Esophagus squamous epithelium (tissue), 5 donors: ENCODE data around the gene ASB11. TPM values are rescaled to one million over a fixed set of nuclear protein-coding genes. Genes with fewer than 3 reads are reported as not detected.
A peak's percentile ranks its signal among the peaks of the same experiment; 100 is the strongest.
"Not testable (repeated sequence)": the region's sequence is repeated elsewhere in the genome, so short reads cannot be mapped to it uniquely, and the experiment has no call there.

Experiments used
- DNase-seq: peaks from one replicate; lab custom pipeline; 2025; lab: John Stamatoyannopoulos, UW
- H3K27ac ChIP-seq, 4 donors: fragments of 200-600 bp; sonication (generic); one replicate each; pipeline ENCODE4 v1.5.1; 2016 to 2019; ENCODE audit warnings: mild to moderate bottlenecking in 1 of 4
- H3K27me3 ChIP-seq, 4 donors: fragments of 200-600 bp; sonication (generic); 1 replicate in 3 of 4; 2 replicates in 1 of 4; pipeline versions ENCODE4 v1.5.1 to v1.6.0; 2017 to 2021; ENCODE audit warnings: antibody characterized with exemption in 1 of 4
- H3K36me3 ChIP-seq, 3 donors: fragments of 200-600 bp; sonication (generic); one replicate each; pipeline ENCODE4 v1.5.1; 2016 to 2019
- H3K4me1 ChIP-seq, 3 donors: fragments of 200-600 bp; sonication (generic); one replicate each; pipeline ENCODE4 v1.5.1; 2017 to 2019
- H3K4me3 ChIP-seq, 4 donors: fragments of 200-600 bp; sonication (generic); 1 replicate in 3 of 4; 2 replicates in 1 of 4; pipeline ENCODE4 v1.5.1; 2016 to 2019; ENCODE audit warnings: mild to moderate bottlenecking in 2 of 4, moderate library complexity in 1 of 4
- H3K9me3 ChIP-seq, 3 donors: fragments of 200-600 bp; sonication (generic); one replicate each; pipeline ENCODE4 v1.5.1; 2016 to 2019
- POLR2A ChIP-seq, 4 donors: fragments of 450-650 bp; IDR thresholded peaks; one replicate each; pipeline ENCODE4 v1.6.1; 2017; ENCODE audit warnings: antibody characterized with exemption in 4 of 4, mild to moderate bottlenecking in 4 of 4, moderate library complexity in 3 of 4
- WGBS, 2 donors: methylation state at CpG; one replicate each; pipeline ENCODE4 v1.1.5; 2018; 5-methylcytosine and 5-hydroxymethylcytosine counted together
- intact Hi-C: fragments of 100-400 bp; cut with DNase I; formaldehyde crosslinking; loops from one replicate; pipeline ENCODE4 v1.15.0; 2022
- total RNA-seq, 4 donors: library from RNA; depleted of rRNA; stranded (reverse); fragments of >200 nt; gene quantifications; one replicate each; pipeline ENCODE4 v1.1.0, GENCODE V29; 2016
- TF ChIP-seq, protein P1 (sequence below), 6 experiments: fragments of 450-650 bp in 4 of 6; fragments of 200-600 bp in 2 of 6; sonication (generic) in 2 of 6; IDR thresholded peaks; one replicate each; pipeline ENCODE4 v1.5.1; 2016 to 2019; ENCODE audit warnings: antibody characterized with exemption in 6 of 6, mild to moderate bottlenecking in 4 of 6, moderate library complexity in 4 of 6
- donor health status: DM: yes; HTN: yes; CAD: no.

ASB11 gene
- total RNA-seq, 4 donors from 2014 or later, result not detected

DNA sequence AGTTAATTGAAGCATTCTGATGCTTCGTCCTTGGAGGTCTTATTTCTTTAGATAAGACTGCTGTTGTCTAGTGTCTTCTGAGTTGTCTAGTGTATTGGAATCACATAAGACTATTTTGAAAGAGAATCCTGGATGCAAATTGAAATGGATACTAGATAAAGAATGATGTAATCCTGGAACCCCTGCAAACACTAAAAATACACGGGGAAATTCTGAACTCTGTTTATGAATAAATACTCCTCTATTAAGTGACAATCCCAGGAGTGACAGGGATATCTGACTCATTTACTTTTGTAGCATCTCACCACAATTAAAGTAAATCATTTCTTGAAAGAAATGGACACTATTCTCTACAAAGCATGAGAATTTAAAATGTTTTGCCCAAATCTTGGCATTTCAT is 968 bp downstream of the ASB11 start:
- no peak for TF ChIP-seq POLR2A (IDR thresholded peaks at IDR 0.05)
- TF ChIP-seq, protein P1, sequence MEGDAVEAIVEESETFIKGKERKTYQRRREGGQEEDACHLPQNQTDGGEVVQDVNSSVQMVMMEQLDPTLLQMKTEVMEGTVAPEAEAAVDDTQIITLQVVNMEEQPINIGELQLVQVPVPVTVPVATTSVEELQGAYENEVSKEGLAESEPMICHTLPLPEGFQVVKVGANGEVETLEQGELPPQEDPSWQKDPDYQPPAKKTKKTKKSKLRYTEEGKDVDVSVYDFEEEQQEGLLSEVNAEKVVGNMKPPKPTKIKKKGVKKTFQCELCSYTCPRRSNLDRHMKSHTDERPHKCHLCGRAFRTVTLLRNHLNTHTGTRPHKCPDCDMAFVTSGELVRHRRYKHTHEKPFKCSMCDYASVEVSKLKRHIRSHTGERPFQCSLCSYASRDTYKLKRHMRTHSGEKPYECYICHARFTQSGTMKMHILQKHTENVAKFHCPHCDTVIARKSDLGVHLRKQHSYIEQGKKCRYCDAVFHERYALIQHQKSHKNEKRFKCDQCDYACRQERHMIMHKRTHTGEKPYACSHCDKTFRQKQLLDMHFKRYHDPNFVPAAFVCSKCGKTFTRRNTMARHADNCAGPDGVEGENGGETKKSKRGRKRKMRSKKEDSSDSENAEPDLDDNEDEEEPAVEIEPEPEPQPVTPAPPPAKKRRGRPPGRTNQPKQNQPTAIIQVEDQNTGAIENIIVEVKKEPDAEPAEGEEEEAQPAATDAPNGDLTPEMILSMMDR (IDR thresholded peaks at IDR 0.05), result no peak
- Histone ChIP-seq H3K27me3 (no peaks in the 10 kb centered on the region), H3K36me3 (no peaks in the 10 kb centered on the region), H3K9me3 (no peaks in the 10 kb centered on the region), H3K27ac (no peak overlapping the region), H3K4me3 (no peak overlapping the region), H3K4me1 (no peaks in the 10 kb centered on the region)
- intact Hi-C loops, result no loop called here
- DNase-seq, result no peak
- 32 to 52% methylated on average over 2 of the region's 2 CpGs for WGBS, 2 donors

DNA sequence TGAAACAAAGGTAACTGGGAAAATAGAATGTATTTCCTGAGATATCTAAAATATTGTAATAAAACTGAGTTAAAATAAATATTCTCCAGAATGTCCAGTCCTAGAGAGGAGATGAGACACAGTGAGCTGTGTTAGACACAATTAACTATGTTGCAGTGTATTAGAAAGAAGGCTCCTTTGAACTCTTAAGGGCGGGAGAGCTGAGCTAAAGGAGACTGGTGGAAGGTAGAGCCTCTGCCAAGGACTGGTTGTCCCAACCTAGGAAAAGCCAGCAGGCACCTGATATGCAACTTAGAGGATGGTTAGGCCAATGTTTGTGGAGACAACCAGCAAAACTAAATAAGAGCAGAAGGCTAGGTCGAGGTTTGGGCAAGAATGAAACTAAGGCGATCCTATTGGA is 4.3 kb downstream of the ASB11 start:
- H3K9me3 ChIP-seq, result no peaks in the 10 kb centered on the region
- TF ChIP-seq, protein P1 (IDR thresholded peaks at IDR 0.05), result no peak
- TF ChIP-seq POLR2A (IDR thresholded peaks at IDR 0.05), result no peak
- no peaks in the 10 kb centered on the region for H3K27me3 ChIP-seq
- no peak for DNase-seq
- WGBS, 2 donors, result 84 to 100% methylated on average over 3 of the region's 3 CpGs
- intact Hi-C loops, result no loop called here
- H3K27ac ChIP-seq, result no peak overlapping the region
- no peaks in the 10 kb centered on the region for H3K36me3 ChIP-seq
- H3K4me3 ChIP-seq, result no peak overlapping the region
- H3K4me1 ChIP-seq, result no peaks in the 10 kb centered on the region

DNA sequence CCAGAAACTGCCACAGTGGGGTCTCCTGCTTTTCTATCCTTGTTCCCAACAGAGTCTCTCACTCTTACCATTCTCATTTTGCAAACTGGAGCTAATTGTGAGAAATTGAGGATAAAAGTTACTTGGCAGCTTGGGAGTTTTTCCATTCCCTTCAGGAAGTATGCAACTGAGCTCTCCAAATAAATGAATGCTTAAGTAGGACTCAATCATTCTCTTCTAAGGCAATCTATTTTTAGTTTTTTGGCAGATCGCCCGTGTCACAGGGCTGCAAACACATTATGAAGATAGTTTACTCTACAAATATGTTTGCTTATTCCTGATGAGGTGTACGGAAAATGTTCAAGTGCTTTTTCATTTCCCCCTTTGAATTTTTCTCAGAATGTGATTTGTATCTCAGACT is 5.3 kb downstream of the ASB11 start:
- no peaks in the 10 kb centered on the region for H3K4me1 ChIP-seq
- H3K27ac ChIP-seq, result peak overlapping the region in 1 of 4 donors; percentile 9
- H3K36me3 ChIP-seq, result no peaks in the 10 kb centered on the region
- WGBS, 2 donors, result 16 to 35% methylated on average over 3 of the region's 3 CpGs
- no peaks in the 10 kb centered on the region for H3K9me3 ChIP-seq
- H3K4me3 ChIP-seq, result no peak overlapping the region
- no peaks in the 10 kb centered on the region for H3K27me3 ChIP-seq
- intact Hi-C loops, result no loop called here
- no peak for DNase-seq
- no peak for TF ChIP-seq POLR2A (IDR thresholded peaks at IDR 0.05)
- TF ChIP-seq, protein P1 (IDR thresholded peaks at IDR 0.05), result no peak

DNA sequence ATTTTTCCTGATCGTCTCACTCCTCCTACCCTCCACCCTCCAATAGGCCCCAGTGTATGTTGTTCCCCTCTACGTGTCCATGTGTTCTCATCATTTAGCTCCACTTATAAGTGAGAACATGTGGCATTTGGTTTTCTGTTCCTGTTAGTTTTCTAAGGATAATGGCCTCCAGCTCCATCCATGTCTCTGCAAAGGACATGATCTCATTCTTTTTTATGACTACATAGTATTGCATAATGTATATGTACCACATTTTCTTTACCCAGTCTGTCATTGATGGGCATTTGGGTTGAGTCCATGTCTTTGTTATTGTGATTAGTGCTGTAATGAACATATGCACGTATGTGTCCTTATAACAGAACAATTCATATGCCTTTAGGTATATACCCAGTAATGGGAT is 9.5 kb downstream of the ASB11 start:
- H3K27ac ChIP-seq, H3K4me3 ChIP-seq, H3K36me3 ChIP-seq, H3K9me3 ChIP-seq, DNase-seq, H3K4me1 ChIP-seq, H3K27me3 ChIP-seq, intact Hi-C loops: not testable (repeated sequence)
- WGBS, 2 donors, result 43 to 82% methylated on average over 3 of the region's 3 CpGs

DNA sequence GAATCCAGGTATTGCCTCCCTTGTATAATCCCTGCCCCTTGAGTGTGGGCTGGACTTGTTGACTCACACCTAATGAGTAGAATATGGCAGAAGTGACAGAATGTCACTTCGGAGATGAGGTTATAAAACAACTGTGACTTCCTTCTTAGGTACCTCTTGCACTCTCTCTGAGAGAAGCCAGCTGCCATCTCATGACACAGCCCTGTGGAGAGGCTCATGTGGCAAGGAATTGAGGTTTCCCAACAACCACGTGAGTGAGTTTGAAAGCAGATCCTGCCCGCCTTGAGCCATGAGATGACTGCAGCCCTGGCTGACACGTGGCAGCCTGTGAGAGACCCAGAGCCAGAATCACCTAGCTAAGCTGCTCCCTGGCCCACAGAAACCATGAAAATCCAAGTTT is 13.5 kb downstream of the ASB11 start:
- Histone ChIP-seq H3K27ac (no peak overlapping the region), H3K27me3 (no peaks in the 10 kb centered on the region), H3K9me3 (no peaks in the 10 kb centered on the region), H3K36me3 (no peaks in the 10 kb centered on the region), H3K4me3 (no peak overlapping the region), H3K4me1 (no peaks in the 10 kb centered on the region)
- no peak for TF ChIP-seq POLR2A (IDR thresholded peaks at IDR 0.05)
- TF ChIP-seq, protein P1 (IDR thresholded peaks at IDR 0.05), result no peak
- DNase-seq, result no peak
- intact Hi-C loops, result no loop called here
- WGBS, 2 donors, result 0 to 56% methylated on average over 1 to 2 of the region's 4 CpGs
